ENCODE results near the gene ITGA11.

The ITGA11 gene

DNA sequence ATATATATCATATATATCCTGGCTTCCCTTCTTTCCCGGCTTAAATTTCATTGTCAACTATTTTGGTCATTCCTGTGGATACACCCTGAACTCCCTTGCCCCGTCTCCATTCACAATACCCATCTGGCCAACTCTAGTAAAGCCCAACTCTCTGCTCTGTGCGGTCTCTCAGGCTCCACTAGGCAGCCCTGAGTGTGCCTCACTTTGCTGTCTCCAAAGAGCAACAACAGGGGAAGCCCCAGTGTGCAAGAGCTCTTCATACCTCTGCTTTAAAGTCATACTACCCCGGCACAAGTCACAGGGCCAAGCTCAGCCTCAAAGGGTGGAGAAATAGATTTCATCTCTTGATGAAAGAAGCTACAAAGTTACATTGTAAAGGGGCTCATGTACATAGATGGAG is 173.3 kb downstream of the ITGA11 start:
- no peaks in the 10 kb centered on the region for H3K36me3 ChIP-seq (ENCODE audit: control insufficient read depth, insufficient read depth, low read length)
- no peaks in the 10 kb centered on the region for H3K27me3 ChIP-seq (replicated peaks; ENCODE audit: control insufficient read depth, insufficient read depth, low read length)
- TF ChIP-seq CTCF (IDR thresholded peaks at IDR 0.05; ENCODE audit: insufficient read depth, low read length, poor library complexity, severe bottlenecking): no peak
- no peak overlapping the region for H3K4me3 ChIP-seq (replicated peaks; ENCODE audit: low read depth, low read length)
- no peak for DNase-seq (ENCODE audit: extremely low read depth, insufficient read length)

DNA sequence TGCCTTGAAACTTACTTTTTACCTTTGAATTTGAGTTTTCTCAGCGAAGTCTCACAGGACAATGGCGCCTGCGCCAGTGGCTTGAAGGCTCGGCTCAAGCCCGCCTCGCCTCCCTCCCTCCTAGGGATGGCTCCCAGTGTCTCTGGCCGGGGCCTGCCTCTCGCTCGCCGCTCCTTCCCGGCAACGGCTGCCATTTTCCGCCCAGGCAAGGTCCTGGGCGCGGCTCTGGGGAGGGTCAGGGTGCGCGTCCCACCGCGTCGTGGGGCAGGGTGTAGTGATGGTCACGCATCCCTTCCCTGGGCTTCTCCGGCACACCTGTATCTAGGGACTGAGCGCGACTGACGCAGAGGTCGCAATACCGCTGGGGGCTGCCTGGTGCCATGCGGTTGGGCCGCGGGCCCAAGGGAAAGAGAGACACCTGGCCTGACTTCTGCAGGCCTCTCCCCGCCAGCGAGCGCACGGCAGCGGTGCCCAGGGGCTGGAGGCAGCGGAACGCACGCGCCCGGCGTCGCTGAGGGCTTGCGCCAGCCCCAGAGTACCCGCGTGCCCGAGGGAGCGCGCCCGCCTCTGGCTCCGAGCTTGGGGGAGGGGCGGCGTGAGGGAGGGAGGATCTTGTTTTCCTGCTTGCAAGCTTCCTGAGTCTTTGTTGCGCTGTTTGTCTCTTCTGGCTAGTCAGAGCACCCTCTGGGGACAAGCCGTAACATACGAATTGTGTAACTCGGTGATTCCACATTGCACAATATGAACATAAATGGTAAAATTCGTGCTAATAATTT is 175.1 kb downstream of the ITGA11 start:
- TF ChIP-seq CTCF (IDR thresholded peaks at IDR 0.05; ENCODE audit: insufficient read depth, low read length, poor library complexity, severe bottlenecking): no peak
- H3K4me3 ChIP-seq (replicated peaks; ENCODE audit: low read depth, low read length): peak overlapping the region; percentile 30
- H3K27me3 ChIP-seq (replicated peaks; ENCODE audit: control insufficient read depth, insufficient read depth, low read length): no peaks in the 10 kb centered on the region
- no peaks in the 10 kb centered on the region for H3K36me3 ChIP-seq (ENCODE audit: control insufficient read depth, insufficient read depth, low read length)
- DNase-seq (ENCODE audit: extremely low read depth, insufficient read length): peak; percentile 45

DNA sequence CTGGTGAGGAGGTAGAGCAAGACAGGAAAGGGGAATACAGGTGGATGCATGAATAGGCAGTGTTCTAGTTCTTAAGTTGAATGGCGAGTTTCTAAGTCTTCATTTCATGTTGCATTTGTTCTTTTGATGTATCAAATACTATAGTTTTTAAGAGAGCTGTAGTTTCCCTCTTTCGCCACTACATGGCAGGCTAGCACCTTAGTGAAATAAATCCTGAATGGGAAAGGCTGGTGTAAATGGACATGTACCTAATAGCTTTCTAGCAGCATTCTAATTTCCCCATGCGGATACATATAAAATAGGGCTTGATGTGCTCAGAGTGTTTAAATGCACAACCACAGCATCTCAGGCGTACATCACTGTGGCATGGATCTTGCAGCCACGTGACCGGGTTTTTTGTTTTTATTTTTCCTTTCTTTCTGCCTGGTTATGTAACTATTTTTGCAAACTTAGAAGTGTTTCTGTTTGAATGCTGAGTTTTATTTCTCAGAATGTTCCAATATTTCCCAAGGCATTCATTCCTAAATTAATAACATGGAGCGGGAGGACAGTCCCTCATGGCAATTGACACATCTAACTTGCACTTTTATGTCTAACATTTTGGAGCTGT is 178.9 kb downstream of the ITGA11 start:
- Histone ChIP-seq H3K36me3 (ENCODE audit: control insufficient read depth, insufficient read depth, low read length) (no peaks in the 10 kb centered on the region), H3K27me3 (replicated peaks; ENCODE audit: control insufficient read depth, insufficient read depth, low read length) (no peaks in the 10 kb centered on the region), H3K4me3 (replicated peaks; ENCODE audit: low read depth, low read length) (no peak overlapping the region)
- DNase-seq (ENCODE audit: extremely low read depth, insufficient read length): peak; percentile 15
- peak; percentile 86 for TF ChIP-seq CTCF (IDR thresholded peaks at IDR 0.05; ENCODE audit: insufficient read depth, low read length, poor library complexity, severe bottlenecking)

DNA sequence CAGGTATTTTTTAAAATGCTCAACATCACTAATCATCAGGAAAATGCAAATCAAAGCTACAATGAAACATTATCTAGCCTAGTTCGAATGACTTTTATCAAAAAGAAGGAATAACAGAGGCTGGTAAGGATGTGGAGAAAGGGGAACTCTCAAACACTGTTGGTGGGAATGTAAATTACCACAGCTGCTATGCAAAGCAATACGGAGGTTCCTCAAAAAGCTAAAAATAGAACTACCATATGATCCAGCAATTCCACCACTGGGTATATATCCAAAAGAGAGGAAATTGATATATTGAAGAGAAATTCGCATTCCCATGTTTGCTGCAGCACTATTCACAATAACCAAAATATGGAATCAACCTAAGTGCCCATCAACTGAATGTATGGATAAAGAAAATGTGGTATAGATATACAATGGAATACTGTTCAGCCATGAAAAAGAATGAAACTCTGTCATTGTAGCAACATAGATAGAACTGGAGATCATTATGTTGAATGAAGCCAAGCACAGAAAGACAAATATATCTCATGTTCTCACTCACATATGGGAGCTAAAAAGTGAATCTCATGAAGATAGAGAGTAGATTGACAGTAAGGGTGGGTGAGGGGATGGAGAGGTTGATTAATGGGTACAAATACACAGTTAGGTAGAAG is 182.8 kb downstream of the ITGA11 start:
- Histone ChIP-seq H3K27me3 (replicated peaks; ENCODE audit: control insufficient read depth, insufficient read depth, low read length) (no peaks in the 10 kb centered on the region), H3K36me3 (ENCODE audit: control insufficient read depth, insufficient read depth, low read length) (no peaks in the 10 kb centered on the region), H3K4me3 (replicated peaks; ENCODE audit: low read depth, low read length) (no peak overlapping the region)
- DNase-seq (ENCODE audit: extremely low read depth, insufficient read length): no peak
- TF ChIP-seq CTCF (IDR thresholded peaks at IDR 0.05; ENCODE audit: insufficient read depth, low read length, poor library complexity, severe bottlenecking): no peak

Measured in GM06990 (cell line).